Measurements from ENCODE around the gene METTL5.
A peak's percentile ranks its signal among the peaks of the same experiment; 100 is the strongest.

METTL5 gene

DNA sequence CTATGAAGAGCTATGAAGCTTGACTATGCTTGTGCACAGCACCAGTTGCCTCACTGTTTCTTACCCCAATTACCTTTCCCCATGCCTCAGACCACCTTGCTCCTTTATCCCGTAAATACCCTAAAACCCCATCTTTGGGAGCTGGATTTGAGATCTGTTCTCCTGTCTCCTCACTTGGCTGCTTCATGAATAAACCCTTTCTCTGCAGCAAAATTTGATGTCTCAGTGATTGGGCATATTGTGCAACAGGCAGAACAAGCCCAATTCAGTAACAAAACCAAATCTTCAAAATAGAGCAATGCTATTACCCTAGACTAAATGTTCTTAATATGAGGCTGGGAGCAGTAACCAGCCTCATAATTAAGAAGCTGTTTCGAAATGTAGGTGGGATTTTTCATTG, 29.5 kb downstream of the METTL5 start:
- H3K4me3 ChIP-seq (ENCODE audit: low read depth, low read length): no peak overlapping the region
- no peak for DNase-seq (ENCODE audit: low read depth)
- TF ChIP-seq, protein P1, sequence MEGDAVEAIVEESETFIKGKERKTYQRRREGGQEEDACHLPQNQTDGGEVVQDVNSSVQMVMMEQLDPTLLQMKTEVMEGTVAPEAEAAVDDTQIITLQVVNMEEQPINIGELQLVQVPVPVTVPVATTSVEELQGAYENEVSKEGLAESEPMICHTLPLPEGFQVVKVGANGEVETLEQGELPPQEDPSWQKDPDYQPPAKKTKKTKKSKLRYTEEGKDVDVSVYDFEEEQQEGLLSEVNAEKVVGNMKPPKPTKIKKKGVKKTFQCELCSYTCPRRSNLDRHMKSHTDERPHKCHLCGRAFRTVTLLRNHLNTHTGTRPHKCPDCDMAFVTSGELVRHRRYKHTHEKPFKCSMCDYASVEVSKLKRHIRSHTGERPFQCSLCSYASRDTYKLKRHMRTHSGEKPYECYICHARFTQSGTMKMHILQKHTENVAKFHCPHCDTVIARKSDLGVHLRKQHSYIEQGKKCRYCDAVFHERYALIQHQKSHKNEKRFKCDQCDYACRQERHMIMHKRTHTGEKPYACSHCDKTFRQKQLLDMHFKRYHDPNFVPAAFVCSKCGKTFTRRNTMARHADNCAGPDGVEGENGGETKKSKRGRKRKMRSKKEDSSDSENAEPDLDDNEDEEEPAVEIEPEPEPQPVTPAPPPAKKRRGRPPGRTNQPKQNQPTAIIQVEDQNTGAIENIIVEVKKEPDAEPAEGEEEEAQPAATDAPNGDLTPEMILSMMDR (conservative IDR thresholded peaks at IDR 0.05; ENCODE audit: low read depth, low read length): no peak

DNA sequence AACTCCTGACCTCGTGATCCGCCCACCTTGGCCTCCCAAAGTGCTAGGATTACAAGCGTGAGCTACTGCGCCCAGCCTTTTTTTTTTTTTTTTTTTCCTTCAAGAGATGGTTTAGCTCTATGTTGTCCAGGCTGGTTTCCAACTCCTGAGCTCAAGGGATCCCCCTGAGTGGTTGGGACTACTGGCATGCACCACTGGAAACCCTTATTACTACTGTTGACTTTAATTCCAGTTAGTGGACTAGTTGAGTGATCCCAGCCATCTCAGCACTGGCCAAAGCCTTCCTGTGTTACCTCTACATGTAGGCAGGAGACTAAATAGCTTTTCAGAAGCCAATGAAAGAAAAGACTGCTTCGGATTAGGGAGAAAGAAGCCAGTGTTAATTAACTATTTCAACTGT, 34.1 kb downstream of the METTL5 start:
- no peak overlapping the region for H3K4me3 ChIP-seq (ENCODE audit: low read depth, low read length)
- DNase-seq (ENCODE audit: low read depth): no peak
- TF ChIP-seq, protein P1 (conservative IDR thresholded peaks at IDR 0.05; ENCODE audit: low read depth, low read length): no peak

DNA sequence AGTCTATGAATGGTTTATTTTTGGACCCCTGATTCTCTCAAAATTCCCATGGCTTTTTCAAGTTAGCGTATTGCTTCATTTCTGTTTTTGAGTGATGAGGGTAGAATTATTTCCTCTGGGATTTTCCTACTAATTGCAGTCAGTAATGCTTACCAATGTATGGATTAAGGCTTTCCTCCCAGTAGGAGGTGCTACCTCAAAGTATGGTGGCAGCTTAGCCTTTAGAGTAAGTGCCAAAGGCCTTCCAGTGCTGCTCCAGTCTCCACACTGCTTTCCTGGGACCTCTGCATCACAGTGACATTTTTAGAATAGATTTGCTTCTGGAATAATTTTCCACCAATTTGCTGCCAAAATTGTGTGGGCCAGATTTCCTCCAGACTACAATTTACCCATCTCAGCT, 42.2 kb downstream of the METTL5 start:
- no peak overlapping the region for H3K4me3 ChIP-seq (ENCODE audit: low read depth, low read length)
- TF ChIP-seq, protein P1 (conservative IDR thresholded peaks at IDR 0.05; ENCODE audit: low read depth, low read length): no peak
- no peak for DNase-seq (ENCODE audit: low read depth)

DNA sequence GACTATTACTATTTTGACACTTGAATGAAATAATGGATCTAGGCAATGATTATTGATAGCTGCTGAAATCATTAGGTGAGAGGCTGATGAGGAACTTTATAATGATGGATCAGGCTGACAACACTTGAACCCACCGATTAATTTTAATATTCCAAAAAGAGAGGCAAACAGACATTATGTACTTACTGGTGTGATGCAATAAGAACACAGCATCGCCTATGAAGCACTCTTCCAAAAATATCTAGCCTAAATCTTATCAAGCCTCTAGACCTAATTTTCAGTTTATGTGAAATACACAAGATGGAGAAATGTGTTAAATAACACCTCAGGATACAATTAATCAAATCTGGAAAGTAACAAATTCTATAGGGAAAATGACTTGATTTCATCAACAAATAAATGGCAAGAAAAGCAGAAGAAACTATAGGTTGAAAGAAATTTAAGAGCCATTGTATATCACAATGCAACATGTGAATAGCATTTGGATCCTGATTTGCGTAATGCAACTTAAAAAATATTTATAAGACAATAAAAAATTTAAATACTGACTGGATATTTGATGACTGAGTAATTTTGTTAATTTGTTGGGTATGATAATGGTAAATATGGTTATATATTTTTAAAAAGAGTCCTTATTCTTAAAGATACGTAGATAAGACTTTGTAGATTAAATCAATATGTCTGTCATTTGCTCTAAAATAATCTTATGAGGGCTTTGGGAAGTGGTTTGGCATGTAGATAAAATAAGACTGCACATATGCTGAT, 43.3 kb downstream of the METTL5 start:
- no peak overlapping the region for H3K4me3 ChIP-seq (ENCODE audit: low read depth, low read length)
- no peak for DNase-seq (ENCODE audit: low read depth)
- TF ChIP-seq, protein P1 (conservative IDR thresholded peaks at IDR 0.05; ENCODE audit: low read depth, low read length): no peak

GRCh38 chr2:169778446-169778845, 46.3 kb downstream of the METTL5 start:
- no peak overlapping the region for H3K4me3 ChIP-seq (ENCODE audit: low read depth, low read length)
- TF ChIP-seq, protein P1 (conservative IDR thresholded peaks at IDR 0.05; ENCODE audit: low read depth, low read length): no peak
- DNase-seq (ENCODE audit: low read depth): no peak

DNA sequence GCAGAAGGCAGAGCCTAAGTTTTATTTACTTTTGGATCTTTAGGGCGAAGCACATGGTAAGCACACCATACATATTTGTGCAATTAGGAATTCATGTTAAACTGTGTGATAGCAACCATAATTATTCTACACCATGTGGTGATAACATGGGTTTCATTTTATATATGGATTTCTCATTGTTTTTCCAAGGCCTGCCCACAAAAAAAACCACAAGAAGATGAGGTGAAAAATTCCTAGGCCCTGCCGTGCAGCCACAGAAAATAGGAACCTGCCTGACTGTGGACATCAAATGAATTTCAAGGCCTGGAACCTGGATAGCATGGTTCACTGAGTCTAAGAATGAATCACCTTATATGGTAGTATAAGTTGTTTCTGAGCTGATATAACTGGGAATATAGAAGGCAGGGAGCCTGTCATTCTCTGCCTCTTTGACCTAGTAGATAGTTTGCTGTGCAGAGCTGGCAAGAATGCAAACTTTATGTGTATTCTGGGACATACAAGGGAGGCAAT, 48.4 kb downstream of the METTL5 start:
- TF ChIP-seq, protein P1 (conservative IDR thresholded peaks at IDR 0.05; ENCODE audit: low read depth, low read length): no peak
- no peak overlapping the region for H3K4me3 ChIP-seq (ENCODE audit: low read depth, low read length)
- DNase-seq (ENCODE audit: low read depth): peak; percentile 44

DNA sequence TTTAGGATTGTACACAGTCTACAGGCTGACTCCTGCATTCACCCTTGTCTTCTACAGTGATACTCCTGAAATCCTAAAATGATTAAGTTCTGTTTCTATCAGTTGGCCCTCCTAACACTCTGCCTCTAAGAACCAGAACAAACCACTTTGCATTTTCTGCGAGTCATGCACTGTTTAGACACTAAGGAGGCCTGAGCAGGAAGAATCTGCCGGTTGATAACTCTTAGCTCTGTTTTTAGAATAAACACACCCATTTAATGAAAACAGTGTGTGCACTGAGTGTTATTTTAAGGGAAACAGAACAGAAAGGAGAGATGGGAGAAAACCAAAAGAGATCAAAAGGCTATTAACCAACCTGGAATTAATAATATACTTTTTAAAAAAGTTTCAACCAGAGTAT, 48.9 kb downstream of the METTL5 start:
- DNase-seq (ENCODE audit: low read depth): peak; percentile 44
- no peak overlapping the region for H3K4me3 ChIP-seq (ENCODE audit: low read depth, low read length)
- TF ChIP-seq, protein P1 (conservative IDR thresholded peaks at IDR 0.05; ENCODE audit: low read depth, low read length): no peak

Measured in choroid plexus epithelial cell (primary cell).